ENCODE results near the gene CBARP.

GRCh38 chr19:1265615-1266128, 27.9 kb upstream of the CBARP start:
- TF ChIP-seq MYC (IDR thresholded peaks at IDR 0.05; ENCODE audit: low read depth, low read length) = no peak
- TF ChIP-seq CTCF (IDR thresholded peaks at IDR 0.05; ENCODE audit: low read depth, low read length) = no peak
- TF ChIP-seq POLR2A (IDR thresholded peaks at IDR 0.05; ENCODE audit: extremely low read depth, insufficient read length) = no peak
- TF ChIP-seq MAX (IDR thresholded peaks at IDR 0.05; ENCODE audit: low read depth, low read length) = no peak
